H1 (cell line): ENCODE results near the gene KCNH8. TPM values are rescaled to one million over a fixed set of nuclear protein-coding genes. Genes with fewer than 3 reads are reported as not detected.

ENCODE experiments used
- CTCF ChIA-PET: fragments of 300-600 bp; sonication (Branson Sonifier 250); formaldehyde crosslinking; loops from one replicate; lab custom pipeline; 2021; ENCODE audit not compliant: partially characterized antibody; lab: Charles Lee
- POLR2A ChIA-PET: fragments of 300-600 bp; sonication (Branson Sonifier 250); formaldehyde crosslinking; loops from one replicate; lab custom pipeline; 2021; ENCODE audit warnings: inconsistent platforms; ENCODE audit not compliant: partially characterized antibody; lab: Charles Lee
- DNase-seq, 2 experiments: peaks; one replicate each; pipeline versions ENCODE4 v3.0.0 to v3.0.0-alpha.2; 2010 to 2022; ENCODE audit warnings: low spot score in 2 of 2, low read depth in 1 of 2, mixed read lengths in 1 of 2
- FAIRE-seq: peaks from 2 replicates; lab custom pipeline; 2011; peaks lifted over from hg19 to GRCh38; lab: Jason Lieb, UNC
- H2AFZ ChIP-seq: 2 replicates; pipeline ENCODE4 v1.8.1; 2012; ENCODE audit warnings: low read length, inconsistent platforms
- H2AK5ac ChIP-seq: 2 replicates; pipeline ENCODE4 v1.6.1; 2013; ENCODE audit warnings: low read depth, low read length
- H2BK120ac ChIP-seq: replicated peaks from 2 replicates; pipeline ENCODE3; 2013; ENCODE audit warnings: low read depth, low read length, inconsistent platforms
- H2BK12ac ChIP-seq: 2 replicates; pipeline ENCODE4 v1.6.1; 2013; ENCODE audit warnings: low read depth, low read length
- H2BK15ac ChIP-seq: 2 replicates; pipeline ENCODE4 v1.6.1; 2013; ENCODE audit warnings: low read length
- H2BK20ac ChIP-seq: 2 replicates; pipeline ENCODE4 v1.6.1; 2013; ENCODE audit warnings: low read length
- H2BK5ac ChIP-seq: 2 replicates; pipeline ENCODE4 v1.6.1; 2013; ENCODE audit warnings: low read depth, low read length
- H3K14ac ChIP-seq: 2 replicates; pipeline ENCODE4 v1.6.1; 2013; ENCODE audit warnings: inconsistent platforms; ENCODE audit not compliant: insufficient read length
- H3K18ac ChIP-seq: 2 replicates; pipeline ENCODE4 v1.6.1; 2013; ENCODE audit warnings: low read length; ENCODE audit errors: extremely low read depth
- H3K23ac ChIP-seq: 2 replicates; pipeline ENCODE4 v1.6.1; 2013; ENCODE audit warnings: inconsistent platforms; ENCODE audit not compliant: insufficient read length
- H3K23me2 ChIP-seq: 2 replicates; pipeline ENCODE4 v1.6.1; 2013; ENCODE audit warnings: low read depth, low read length
- H3K27ac ChIP-seq: 2 replicates; pipeline ENCODE4 v1.6.1; 2011; ENCODE audit warnings: low read depth, low read length, inconsistent platforms
- H3K27me3 ChIP-seq, 4 experiments: replicated peaks in 1 of 4; 1 replicate in 1 of 4; 2 replicates in 3 of 4; pipeline versions ENCODE4 v1.6.1 to v1.8.1; 2011 to 2013; ENCODE audit warnings: low read length in 3 of 4, mild to moderate bottlenecking in 3 of 4, inconsistent platforms in 2 of 4, mixed read lengths in 2 of 4, moderate library complexity in 1 of 4; ENCODE audit not compliant: control insufficient read depth in 3 of 4, insufficient read depth in 3 of 4; ENCODE audit errors: extremely low read depth in 1 of 4
- H3K36me3 ChIP-seq, 4 experiments: 2 replicates each; pipeline versions ENCODE4 v1.6.1 to v1.8.1; 2011 to 2013; ENCODE audit warnings: mild to moderate bottlenecking in 4 of 4, low read length in 3 of 4, moderate library complexity in 2 of 4, control low read depth in 1 of 4, inconsistent platforms in 1 of 4; ENCODE audit not compliant: insufficient read depth in 4 of 4, control insufficient read depth in 2 of 4
- H3K4ac ChIP-seq: replicated peaks from 2 replicates; pipeline ENCODE3; 2013; ENCODE audit warnings: low read length, low read depth, mixed read lengths, inconsistent platforms; ENCODE audit not compliant: insufficient read length
- H3K4me1 ChIP-seq, 4 experiments: replicated peaks in 1 of 4; 1 replicate in 1 of 4; 2 replicates in 3 of 4; pipeline versions ENCODE4 v1.6.1 to v1.8.1; 2011 to 2013; ENCODE audit warnings: low read length in 3 of 4, inconsistent platforms in 2 of 4, mixed read lengths in 1 of 4; ENCODE audit not compliant: insufficient read depth in 4 of 4, control insufficient read depth in 3 of 4
- H3K4me2 ChIP-seq, 2 experiments: 2 replicates each; pipeline versions ENCODE4 v1.6.1 to v1.8.1; 2011 to 2013; ENCODE audit warnings: low read depth in 2 of 2, low read length in 2 of 2, control low read depth in 1 of 2, inconsistent platforms in 1 of 2, mild to moderate bottlenecking in 1 of 2; ENCODE audit not compliant: insufficient read depth in 1 of 2
- H3K4me3 ChIP-seq, 4 experiments: fragments of 200-600, 300-600 bp in 1 of 4; sonication (generic), shearing (Covaris generic), sonication (Bioruptor Twin) in 1 of 4; 2 replicates each; pipeline versions ENCODE4 v1.5.1 to v1.8.1; 2011 to 2016; ENCODE audit warnings: low read length in 4 of 4, low read depth in 3 of 4, control low read depth in 2 of 4, inconsistent platforms in 2 of 4, mild to moderate bottlenecking in 2 of 4, mixed read lengths in 1 of 4, moderate library complexity in 1 of 4; ENCODE audit not compliant: insufficient read depth in 2 of 4; ENCODE audit errors: extremely low read depth in 1 of 4
- H3K56ac ChIP-seq: replicated peaks from 2 replicates; pipeline ENCODE3; 2013; ENCODE audit warnings: low read depth, mild to moderate bottlenecking, mixed read lengths, low read length, inconsistent platforms; ENCODE audit not compliant: insufficient read length
- H3K79me1 ChIP-seq: 2 replicates; pipeline ENCODE4 v1.6.1; 2013; ENCODE audit warnings: low read depth, low read length, control low read depth
- H3K79me2 ChIP-seq, 2 experiments: 2 replicates each; pipeline versions ENCODE4 v1.6.1 to v1.8.1; 2012 to 2013; ENCODE audit warnings: low read length in 2 of 2, mild to moderate bottlenecking in 2 of 2, inconsistent platforms in 1 of 2; ENCODE audit not compliant: insufficient read depth in 2 of 2, control insufficient read depth in 1 of 2
- H3K9ac ChIP-seq, 4 experiments: replicated peaks in 1 of 4; 1 replicate in 1 of 4; 2 replicates in 3 of 4; pipeline versions ENCODE4 v1.6.1 to v1.8.1; 2011 to 2013; ENCODE audit warnings: low read depth in 3 of 4, low read length in 3 of 4, control low read depth in 2 of 4, mild to moderate bottlenecking in 2 of 4, moderate library complexity in 2 of 4, inconsistent platforms in 1 of 4; ENCODE audit errors: extremely low read depth in 1 of 4
- H3K9me3 ChIP-seq, 2 experiments: 2 replicates each; pipeline versions ENCODE4 v1.6.1 to v1.8.1; 2012 to 2013; ENCODE audit warnings: mild to moderate bottlenecking in 2 of 2, moderate library complexity in 2 of 2, control low read depth in 1 of 2, inconsistent platforms in 1 of 2, low read depth in 1 of 2, low read length in 1 of 2, mixed read lengths in 1 of 2; ENCODE audit not compliant: insufficient read depth in 2 of 2
- H4K20me1 ChIP-seq, 2 experiments: replicated peaks in 1 of 2; 2 replicates each; pipeline versions ENCODE3 to v1.8.1; 2011 to 2013; ENCODE audit warnings: inconsistent platforms in 2 of 2, low read length in 2 of 2, mild to moderate bottlenecking in 1 of 2; ENCODE audit not compliant: insufficient read depth in 2 of 2, control insufficient read depth in 1 of 2
- H4K5ac ChIP-seq: 2 replicates; pipeline ENCODE4 v1.6.1; 2013; ENCODE audit warnings: low read length, low read depth, mixed read lengths, inconsistent platforms; ENCODE audit not compliant: insufficient read length
- H4K8ac ChIP-seq: 2 replicates; pipeline ENCODE4 v1.8.0; 2013; ENCODE audit warnings: mild to moderate bottlenecking, moderate library complexity, low read length, inconsistent platforms; ENCODE audit not compliant: insufficient read depth; ENCODE audit errors: extremely low read depth
- H4K91ac ChIP-seq: replicated peaks from 2 replicates; pipeline ENCODE3; 2013; ENCODE audit warnings: low read length, mixed read lengths, inconsistent platforms; ENCODE audit not compliant: insufficient read length
- HDAC2 ChIP-seq, 2 experiments: fragments of 300-600 bp in 1 of 2; sonication (generic) in 1 of 2; IDR thresholded peaks; 2 replicates each; pipeline ENCODE4 v1.6.1; 2011 to 2012; ENCODE audit warnings: low read depth in 2 of 2, low read length in 2 of 2, mild to moderate bottlenecking in 2 of 2, moderate library complexity in 2 of 2, borderline replicate concordance in 1 of 2, inconsistent platforms in 1 of 2
- JUN ChIP-seq: IDR thresholded peaks from 2 replicates; pipeline ENCODE4 v1.6.1; 2011; ENCODE audit warnings: low read depth, mild to moderate bottlenecking, improper control_type of control experiment, low read length
- KDM1A ChIP-seq: fragments of 200-600, 300-600 bp; sonication (generic); IDR thresholded peaks from 2 replicates; pipeline ENCODE4 v1.7.1; 2016; ENCODE audit warnings: mild to moderate bottlenecking, low read length, borderline replicate concordance
- RAD21 ChIP-seq, 2 experiments: IDR thresholded peaks in 1 of 2; conservative IDR thresholded peaks in 1 of 2; 2 replicates each; pipeline ENCODE4 v1.6.1; 2011; ENCODE audit warnings: low read depth in 2 of 2, low read length in 2 of 2, improper control_type of control experiment in 1 of 2, inconsistent platforms in 1 of 2, mild to moderate bottlenecking in 1 of 2, moderate library complexity in 1 of 2
- RBBP5 ChIP-seq: IDR thresholded peaks from 2 replicates; pipeline ENCODE4 v1.7.1; 2012; ENCODE audit warnings: low read depth, mild to moderate bottlenecking, inconsistent platforms, low read length, moderate library complexity, borderline replicate concordance
- SP2 ChIP-seq: IDR thresholded peaks from 2 replicates; pipeline ENCODE4 v1.6.1; 2012; ENCODE audit warnings: mild to moderate bottlenecking, low read length, inconsistent platforms
- WGBS, 2 experiments: shearing (Covaris generic) in 1 of 2; methylation state at CpG; one replicate each; pipeline versions ENCODE4 v1.1.6 to v1.1.7; 2013 to 2015; ENCODE audit warnings: low lambda C conversion rate in 2 of 2, mixed read lengths in 2 of 2, inconsistent platforms in 1 of 2, low coverage in 1 of 2, missing lambda C conversion rate in 1 of 2; ENCODE audit not compliant: insufficient replicate concordance in 2 of 2, insufficient coverage in 1 of 2, insufficient read length in 1 of 2; ENCODE audit errors: extremely low coverage in 1 of 2, missing lambda C conversion rate in 1 of 2; 5-methylcytosine and 5-hydroxymethylcytosine counted together
- polyA plus RNA-seq, 7 experiments: library from polyadenylated mRNA; depleted of rRNA in 3 of 7; stranded (reverse) in 5 of 7; unstranded in 2 of 7; fragments of >200 nt in 5 of 7; fragments of 200-250 nt in 2 of 7; gene quantifications; 1 replicate in 5 of 7; 2 replicates in 1 of 7; 4 replicates in 1 of 7; pipeline versions ENCODE4 v1.2.1 to v1.2.3, GENCODE V29; 2011 to 2013; ENCODE audit warnings: missing spikeins in 2 of 7, mixed read lengths in 2 of 7
- total RNA-seq: library from RNA; stranded (reverse); fragmentation: NEBNext Ultra II Directional; extraction: Animal tissue kit (Norgen Biotek cat#: 25700); gene quantifications from 2 replicates; pipeline ENCODE4 v1.2.1, GENCODE V29; 2021

KCNH8 gene
- total and polyA plus RNA-seq, 2 of the 8 experiments (the other 6 are each of a cell fraction or from before 2014, with no cell fraction given): 2.2 to 2.4 TPM

DNA sequence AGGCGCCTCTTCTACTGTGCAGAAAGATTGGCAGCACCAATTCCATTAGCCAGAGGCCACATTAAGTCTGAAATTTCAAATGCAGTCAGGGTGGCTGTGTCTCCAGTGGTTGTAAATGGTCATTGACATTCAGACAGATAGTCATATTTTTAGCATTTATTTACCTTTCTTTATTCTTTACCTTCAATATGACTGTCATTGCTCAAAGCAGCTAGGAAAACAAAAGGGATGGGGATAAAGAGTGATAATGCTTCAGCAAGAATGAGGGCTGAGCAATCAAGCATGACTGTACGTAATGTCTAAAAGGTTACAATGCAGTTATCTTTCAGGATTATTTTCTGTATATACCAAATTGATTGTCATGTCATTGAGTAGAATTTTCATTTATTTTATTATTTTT lies 425.3 kb downstream of the KCNH8 start:
- Histone ChIP-seq H4K91ac (no peak overlapping the region), H3K9me3 (no peaks in the 10 kb centered on the region), H4K8ac (no peak overlapping the region), H3K56ac (no peak overlapping the region), H3K18ac (no peak overlapping the region), H3K4ac (no peak overlapping the region), H2BK20ac (no peak overlapping the region), H3K27ac (no peak overlapping the region), H3K79me1 (no peaks in the 10 kb centered on the region), H4K20me1 (no peaks in the 10 kb centered on the region), H3K23me2 (no peaks in the 10 kb centered on the region), H3K4me1 (no peaks in the 10 kb centered on the region), H2BK12ac (no peak overlapping the region), H3K4me3 (no peak overlapping the region), H2BK5ac (no peak overlapping the region), H3K14ac (no peak overlapping the region), H3K27me3 (no peaks in the 10 kb centered on the region; a peak in 1 of 7 replicates), H3K36me3 (no peaks in the 10 kb centered on the region), H3K4me2 (no peak overlapping the region), H4K5ac (no peak overlapping the region), H3K79me2 (no peaks in the 10 kb centered on the region), H3K23ac (no peak overlapping the region), H2BK120ac (no peak overlapping the region), H2AK5ac (no peak overlapping the region), H2BK15ac (no peak overlapping the region), H2AFZ (no peak overlapping the region), H3K9ac (no peak overlapping the region)
- ChIA-PET POLR2A (no interaction called here), CTCF (interaction anchor here (0.6 to 1.0 kb wide), 2 partner anchors 225 to 581 kb away, joined by 3 to 5 read pairs; no protein-coding TSS in a partner anchor)
- TF ChIP-seq JUN: no peak
- TF ChIP-seq RAD21 (IDR thresholded peaks at IDR 0.05 in 1 of 2, conservative IDR thresholded peaks at IDR 0.05 in 1 of 2; ENCODE audit: low read depth in 2 of 2, low read length in 2 of 2): no peak
- TF ChIP-seq HDAC2 (IDR thresholded peaks at IDR 0.05; ENCODE audit: borderline replicate concordance in 1 of 2, low read depth in 2 of 2, low read length in 2 of 2): no peak
- TF ChIP-seq KDM1A: no peak
- no peak for TF ChIP-seq RBBP5
- TF ChIP-seq SP2: no peak
- WGBS, 2 experiments: 90% methylated on average over 2 of the region's 2 CpGs; no CpG with 5 or more reads in 1 of the 2 experiments
- FAIRE-seq: no peak
- no peak for DNase-seq
